Stimulated activated CD8-positive, alpha-beta memory T cell treated with anti-CD3 and anti-CD28 coated beads, Interleukin-15, amount 100 ng/mL, for 1 hour (primary cell): ENCODE measurements around the gene VPS25.
"Not testable (repeated sequence)": the region's sequence is repeated elsewhere in the genome, so short reads cannot be mapped to it uniquely, and the experiment has no call there.

Experiments used
- DNase-seq: peaks from one replicate; pipeline ENCODE4 v3.0.0-alpha.2; 2020; ENCODE audit warnings: low read depth

VPS25 gene

GRCh38 chr17:42768006-42768405 is 5.2 kb upstream of the VPS25 start:
- DNase-seq, result not testable (repeated sequence)

GRCh38 chr17:42769964-42770363 is 3.3 kb upstream of the VPS25 start:
- DNase-seq, result not testable (repeated sequence)

GRCh38 chr17:42772945-42773289 is 332 bp upstream of the VPS25 start:
- DNase-seq, result no peak

- DNase-seq, result no peak
These were observed 957 bp downstream of the VPS25 start for GRCh38 chr17:42774066-42774745.

GRCh38 chr17:42775534-42776098 is 2.4 kb downstream of the VPS25 start:
- no peak for DNase-seq

GRCh38 chr17:42778570-42778969 is 5.3 kb downstream of the VPS25 start:
- no peak for DNase-seq

GRCh38 chr17:42779304-42779935 is 6.2 kb downstream of the VPS25 start:
- no peak for DNase-seq

- no peak for DNase-seq
These were observed 6.9 kb downstream of the VPS25 start, which contains the start of gene WNK4 for GRCh38 chr17:42779936-42780850. WNK4 (plus strand) TSS chr17:42780610; CDS start chr17:42780699, 89 bp downstream.

GRCh38 chr17:42780851-42781638 is 7.8 kb downstream of the VPS25 start:
- DNase-seq, result no peak

GRCh38 chr17:42781639-42782165 is 8.5 kb downstream of the VPS25 start:
- DNase-seq, result no peak

- no peak for DNase-seq
These were observed 9.2 kb downstream of the VPS25 start for GRCh38 chr17:42782166-42783061.

- no peak for DNase-seq
These were observed 10.0 kb downstream of the VPS25 start for GRCh38 chr17:42783062-42783790.

GRCh38 chr17:42783791-42784138 is 10.5 kb downstream of the VPS25 start:
- DNase-seq, result no peak

- no peak for DNase-seq
These were observed 11.2 kb downstream of the VPS25 start for GRCh38 chr17:42784409-42784808.

- no peak for DNase-seq
These were observed 11.8 kb downstream of the VPS25 start for GRCh38 chr17:42784811-42785592.

- DNase-seq, result no peak
These were observed 14.0 kb downstream of the VPS25 start for GRCh38 chr17:42787266-42787665.

GRCh38 chr17:42791948-42792347 is 18.7 kb downstream of the VPS25 start:
- no peak for DNase-seq

- DNase-seq, result no peak
These were observed 19.3 kb downstream of the VPS25 start for GRCh38 chr17:42792545-42792944.

- no peak for DNase-seq
These were observed 21.8 kb downstream of the VPS25 start for GRCh38 chr17:42795061-42795460.
